GF-D8 (cell line): ENCODE measurements around the gene KANSL1.
"Not testable (repeated sequence)": the region's sequence is repeated elsewhere in the genome, so short reads cannot be mapped to it uniquely, and the experiment has no call there.

Experiments
- DNase-seq: peaks from one replicate; lab custom pipeline; 2025; lab: John Stamatoyannopoulos, UW

KANSL1 gene, protein sequence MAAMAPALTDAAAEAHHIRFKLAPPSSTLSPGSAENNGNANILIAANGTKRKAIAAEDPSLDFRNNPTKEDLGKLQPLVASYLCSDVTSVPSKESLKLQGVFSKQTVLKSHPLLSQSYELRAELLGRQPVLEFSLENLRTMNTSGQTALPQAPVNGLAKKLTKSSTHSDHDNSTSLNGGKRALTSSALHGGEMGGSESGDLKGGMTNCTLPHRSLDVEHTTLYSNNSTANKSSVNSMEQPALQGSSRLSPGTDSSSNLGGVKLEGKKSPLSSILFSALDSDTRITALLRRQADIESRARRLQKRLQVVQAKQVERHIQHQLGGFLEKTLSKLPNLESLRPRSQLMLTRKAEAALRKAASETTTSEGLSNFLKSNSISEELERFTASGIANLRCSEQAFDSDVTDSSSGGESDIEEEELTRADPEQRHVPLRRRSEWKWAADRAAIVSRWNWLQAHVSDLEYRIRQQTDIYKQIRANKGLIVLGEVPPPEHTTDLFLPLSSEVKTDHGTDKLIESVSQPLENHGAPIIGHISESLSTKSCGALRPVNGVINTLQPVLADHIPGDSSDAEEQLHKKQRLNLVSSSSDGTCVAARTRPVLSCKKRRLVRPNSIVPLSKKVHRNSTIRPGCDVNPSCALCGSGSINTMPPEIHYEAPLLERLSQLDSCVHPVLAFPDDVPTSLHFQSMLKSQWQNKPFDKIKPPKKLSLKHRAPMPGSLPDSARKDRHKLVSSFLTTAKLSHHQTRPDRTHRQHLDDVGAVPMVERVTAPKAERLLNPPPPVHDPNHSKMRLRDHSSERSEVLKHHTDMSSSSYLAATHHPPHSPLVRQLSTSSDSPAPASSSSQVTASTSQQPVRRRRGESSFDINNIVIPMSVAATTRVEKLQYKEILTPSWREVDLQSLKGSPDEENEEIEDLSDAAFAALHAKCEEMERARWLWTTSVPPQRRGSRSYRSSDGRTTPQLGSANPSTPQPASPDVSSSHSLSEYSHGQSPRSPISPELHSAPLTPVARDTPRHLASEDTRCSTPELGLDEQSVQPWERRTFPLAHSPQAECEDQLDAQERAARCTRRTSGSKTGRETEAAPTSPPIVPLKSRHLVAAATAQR (N-terminal part only)

GRCh38 chr17:46193151-46193625 is at the start of gene KANSL1:
TSS of gene KANSL1 (minus strand) at chr17:46193429. CDS start at chr17:46172143, 21,286 bp downstream.
- peak; percentile 68 for DNase-seq

GRCh38 chr17:46231359-46231758 is 38.1 kb upstream of the KANSL1 start:
- DNase-seq = not testable (repeated sequence)

GRCh38 chr17:46225274-46225794 is 32.1 kb upstream of the KANSL1 start:
- peak; percentile 69 for DNase-seq

DNA sequence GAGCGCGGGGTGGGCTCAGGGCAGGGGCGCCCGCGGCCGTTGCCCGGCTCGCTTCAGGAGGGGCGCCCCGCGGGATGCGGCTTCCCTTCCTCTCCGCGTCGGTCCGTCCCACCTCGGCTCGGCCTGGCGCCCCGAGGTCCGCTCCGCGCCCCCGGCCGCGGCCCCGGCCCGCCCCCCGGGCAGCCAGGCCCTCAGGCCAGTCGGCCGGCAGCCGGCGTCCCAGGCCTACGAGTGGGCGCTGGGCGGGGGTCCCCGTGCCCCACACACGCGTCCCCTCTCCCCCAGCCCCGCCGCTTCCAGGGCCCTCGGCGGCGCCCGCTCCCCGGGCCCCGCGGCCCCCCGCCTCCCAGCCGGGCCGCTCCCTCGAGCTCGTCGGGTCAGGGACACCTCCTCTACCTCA is 31.6 kb upstream of the KANSL1 start:
- not testable (repeated sequence) for DNase-seq

GRCh38 chr17:46223041-46223440 is 29.8 kb upstream of the KANSL1 start:
- not testable (repeated sequence) for DNase-seq

GRCh38 chr17:46216682-46217081 is 23.5 kb upstream of the KANSL1 start:
- DNase-seq = no peak

DNA sequence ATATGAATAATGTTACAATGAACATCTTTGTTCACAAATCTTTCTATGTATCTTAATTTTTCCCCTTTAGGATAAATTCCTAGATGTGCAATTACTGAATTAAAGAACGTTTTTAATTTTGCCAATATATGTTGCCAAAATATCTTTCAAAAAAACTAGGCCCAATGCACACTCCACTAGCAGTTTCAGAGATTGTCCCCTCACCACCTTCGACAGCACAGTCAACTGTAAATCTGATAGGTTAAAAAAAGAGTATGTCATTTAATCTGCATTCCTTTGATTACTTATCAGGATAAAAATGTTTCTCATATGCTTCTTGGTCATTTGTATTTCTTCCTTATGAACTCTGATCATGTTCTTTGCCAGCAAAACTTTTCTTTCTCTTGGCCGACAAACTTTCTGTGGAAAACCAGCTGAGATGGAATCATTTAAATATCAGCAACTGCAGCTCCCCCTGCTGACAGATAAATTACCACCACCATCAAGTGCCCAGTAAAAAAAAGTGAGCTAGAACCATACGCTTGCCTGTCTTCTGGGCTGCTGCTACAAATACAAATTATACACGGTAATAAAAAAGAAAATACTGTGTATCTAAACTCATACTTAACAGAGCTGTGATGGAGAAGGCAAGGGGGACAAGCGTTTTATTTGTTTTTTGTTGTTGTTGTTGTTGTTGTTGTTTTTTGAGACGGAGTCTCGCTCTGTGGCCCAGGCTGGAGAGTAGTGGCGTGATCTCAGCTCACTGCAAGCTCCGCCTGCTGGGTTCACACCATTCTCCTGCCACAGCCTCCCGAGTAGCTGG is 19.6 kb upstream of the KANSL1 start:
- DNase-seq = peak; percentile 28

- no peak for DNase-seq
Measured at GRCh38 chr17:46208997-46209396, 15.8 kb upstream of the KANSL1 start.

DNA sequence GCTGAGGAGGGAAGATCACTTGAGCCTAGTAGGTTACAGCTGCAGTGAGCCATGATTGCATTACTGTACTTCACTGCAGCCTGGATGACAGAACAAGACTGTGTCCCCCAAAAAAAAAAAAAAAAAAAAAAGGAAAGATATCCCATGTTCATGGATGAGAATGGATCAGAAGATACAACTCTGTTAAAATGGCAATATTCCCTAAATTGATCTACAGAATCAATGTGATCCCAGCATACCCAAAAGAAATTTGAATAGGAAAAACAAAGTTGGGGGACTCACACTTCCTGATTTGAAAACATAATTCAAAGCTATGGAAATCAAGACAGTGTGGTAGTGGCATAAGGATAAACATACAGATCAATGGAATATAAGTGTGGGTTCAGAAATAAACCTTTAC is 12.7 kb upstream of the KANSL1 start:
- DNase-seq = no peak

DNA sequence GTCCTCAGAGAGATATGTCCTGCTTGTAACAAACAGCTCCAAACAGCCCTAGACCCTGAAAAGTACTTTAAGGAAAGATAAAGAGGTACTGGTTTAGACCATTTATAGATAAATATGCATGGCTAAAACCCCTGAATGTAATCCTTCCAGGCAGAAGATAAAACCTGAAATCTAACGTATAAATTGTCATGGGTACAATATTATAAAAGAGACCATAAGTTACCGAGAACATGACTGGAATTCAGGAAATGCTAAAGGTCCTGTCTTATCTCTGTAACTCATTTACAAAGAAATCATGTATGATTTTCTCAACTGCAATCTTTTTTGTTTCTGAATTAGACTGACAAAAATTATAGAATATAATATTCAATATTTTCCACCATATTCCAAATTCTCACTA is 9.2 kb upstream of the KANSL1 start:
- DNase-seq = no peak

DNA sequence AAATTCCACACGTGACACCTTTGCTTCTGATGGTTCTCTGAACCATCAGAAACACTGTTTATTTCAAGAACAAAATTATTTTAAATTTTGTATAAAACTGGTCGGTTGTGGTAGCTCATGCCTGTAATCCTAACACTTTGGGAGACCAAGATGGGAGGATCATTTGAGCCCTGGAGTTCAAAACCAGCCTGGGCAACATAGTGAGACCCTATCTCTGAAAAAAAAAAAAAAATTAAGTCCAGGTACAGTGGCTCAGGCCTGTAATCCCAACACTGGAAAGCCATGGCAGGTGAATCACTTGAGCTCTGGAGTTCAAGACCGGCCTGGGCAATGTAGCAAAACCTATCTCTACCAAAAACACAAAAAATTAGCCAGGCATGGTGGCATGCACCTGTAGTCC is 8.3 kb upstream of the KANSL1 start:
- no peak for DNase-seq

DNA sequence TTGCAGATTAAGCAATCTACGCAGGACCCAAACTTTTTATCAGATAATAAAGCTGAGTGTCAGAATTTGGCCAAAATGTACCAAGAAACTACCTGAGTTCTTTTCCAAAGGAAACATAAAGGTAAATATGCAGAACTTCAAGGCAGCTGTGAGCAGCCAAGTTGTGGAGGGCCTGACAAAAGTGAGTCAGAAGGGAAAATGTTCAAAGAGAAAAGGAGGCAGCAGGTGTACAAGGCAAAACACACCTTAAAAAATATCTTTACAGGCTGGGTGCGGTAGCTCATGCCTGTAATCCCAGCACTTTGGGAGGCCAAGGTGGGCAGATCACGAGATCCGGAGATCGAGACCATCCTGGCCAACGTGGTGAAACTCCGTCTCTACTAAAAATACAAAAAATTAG is 7.0 kb upstream of the KANSL1 start:
- DNase-seq = no peak

DNA sequence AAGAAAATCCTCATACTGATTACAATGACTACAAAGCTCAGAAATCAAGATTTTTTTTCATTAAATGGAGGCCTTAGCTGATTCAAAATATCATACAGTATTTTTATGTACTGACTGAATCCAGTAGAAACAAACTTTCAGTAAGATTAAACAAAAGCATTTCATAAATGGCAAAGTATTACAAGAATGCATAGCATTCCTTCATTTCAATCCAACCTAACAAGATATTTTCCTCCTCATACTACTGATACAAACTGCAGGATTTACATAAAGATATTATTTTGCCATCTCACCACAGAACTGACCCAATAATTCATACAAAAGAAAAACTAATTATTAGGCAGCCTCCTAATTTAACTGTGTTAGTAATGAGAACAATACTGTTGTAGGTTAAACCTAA is 6.2 kb upstream of the KANSL1 start:
- no peak for DNase-seq

- no peak for DNase-seq
Measured at GRCh38 chr17:46198233-46198632, 5.0 kb upstream of the KANSL1 start.

GRCh38 chr17:46197530-46197929 is 4.3 kb upstream of the KANSL1 start:
- DNase-seq = no peak

DNA sequence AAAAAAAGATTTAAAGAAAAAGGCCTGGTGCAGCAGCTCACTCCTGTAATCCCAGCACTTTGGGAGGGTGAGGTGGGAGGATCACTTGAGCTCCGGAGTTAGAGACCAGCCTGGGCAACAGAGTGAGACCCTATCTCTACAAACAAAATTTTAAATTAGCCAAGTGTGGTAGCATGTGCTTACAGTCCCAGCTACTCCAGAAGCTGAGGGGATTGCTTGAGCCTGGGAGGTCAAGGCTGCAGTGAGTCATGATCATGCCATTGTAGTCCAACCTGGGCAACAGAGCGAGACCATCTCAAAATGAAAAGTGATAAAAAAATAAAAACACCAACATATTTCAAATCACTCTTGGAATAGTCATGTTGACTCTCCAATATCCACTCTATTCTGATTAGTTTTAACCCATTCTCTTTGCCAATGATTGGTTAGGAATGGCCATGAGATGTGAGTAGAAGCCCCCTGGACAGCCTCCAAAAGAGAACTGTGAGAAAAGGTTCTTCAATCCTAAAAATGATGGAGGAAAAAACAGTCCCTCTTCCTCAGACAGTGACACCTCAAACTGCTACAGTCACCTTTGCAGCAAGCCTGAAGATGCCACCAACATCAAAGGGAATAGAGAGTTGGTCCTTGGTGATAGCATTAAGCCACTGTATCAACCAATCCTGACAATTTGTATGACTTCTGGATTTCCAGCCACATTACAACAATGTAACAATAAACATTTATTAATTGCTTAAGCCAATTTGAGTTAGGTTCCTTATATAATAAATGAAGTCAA is 2.9 kb upstream of the KANSL1 start:
- DNase-seq = no peak

DNA sequence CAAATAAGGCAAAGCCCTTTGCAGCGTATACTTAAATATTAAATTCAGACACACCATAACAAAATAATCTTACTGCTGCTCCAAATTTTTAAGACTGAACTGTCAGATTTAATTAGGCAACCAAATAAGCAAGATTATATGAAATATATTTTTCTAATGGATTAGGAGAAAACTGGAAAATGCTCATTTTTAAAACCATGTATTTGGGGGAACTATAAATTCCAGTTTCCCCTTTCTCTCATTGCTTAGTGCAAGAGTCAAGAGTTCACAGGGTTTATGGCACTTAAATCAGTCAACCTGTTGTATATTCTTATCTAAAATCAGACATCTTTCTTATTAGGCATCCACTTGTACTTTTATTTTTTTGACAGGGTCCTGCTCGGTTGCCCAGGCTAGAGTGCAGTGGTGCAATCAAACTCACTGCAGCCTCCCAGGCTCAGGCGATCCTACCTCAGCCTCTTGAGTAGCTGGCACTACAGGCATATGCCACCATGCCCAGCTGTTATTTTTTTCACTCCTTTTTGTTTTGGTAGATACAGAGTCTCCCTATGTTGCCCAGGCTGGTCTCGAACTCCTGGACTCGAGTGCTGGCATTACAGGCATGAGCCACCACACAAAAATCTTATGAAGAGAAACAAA is 2.1 kb upstream of the KANSL1 start:
- no peak for DNase-seq

DNA sequence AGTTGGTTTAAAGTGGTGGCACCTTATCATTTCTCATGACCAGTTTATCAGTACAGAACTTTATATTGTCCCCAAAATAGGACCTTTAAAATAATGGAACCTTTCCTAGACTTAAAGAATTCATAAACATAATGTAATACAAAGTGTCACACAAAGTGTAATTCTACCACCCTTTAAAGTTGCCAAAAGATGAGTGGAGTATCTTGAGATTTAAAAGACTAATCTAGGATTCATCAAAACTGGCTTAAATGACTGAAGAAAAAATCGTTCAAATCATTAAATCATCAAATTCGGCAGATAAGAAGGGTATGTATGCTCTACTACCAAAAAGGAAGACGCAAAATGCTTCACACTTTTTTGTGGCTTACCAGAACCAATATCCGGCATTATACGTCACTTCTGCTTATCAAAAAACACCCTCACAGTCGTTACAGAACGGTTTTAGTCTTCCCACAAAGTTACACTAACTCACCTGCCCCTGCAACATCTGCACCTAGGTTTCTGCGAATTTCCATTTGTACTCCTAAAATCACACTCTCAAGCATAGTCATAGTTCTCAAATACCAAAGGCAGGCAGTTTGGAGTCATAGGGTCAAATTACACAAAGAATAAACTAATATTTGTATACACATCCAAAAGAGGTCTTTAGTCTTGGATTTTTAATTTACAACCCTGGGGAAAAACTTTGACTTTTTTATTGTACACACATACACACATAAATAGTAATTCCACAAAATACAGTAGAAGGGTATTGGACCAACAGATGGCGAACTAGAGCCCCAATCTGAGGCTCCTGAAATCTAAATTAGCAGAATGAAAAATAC is 1.4 kb upstream of the KANSL1 start:
- DNase-seq = peak; percentile 79
